ENCODE results near the gene CCDC183.
A peak's percentile ranks its signal among the peaks of the same experiment; 100 is the strongest.
"Not testable (repeated sequence)": the region's sequence is repeated elsewhere in the genome, so short reads cannot be mapped to it uniquely, and the experiment has no call there.

CCDC183 gene

DNA sequence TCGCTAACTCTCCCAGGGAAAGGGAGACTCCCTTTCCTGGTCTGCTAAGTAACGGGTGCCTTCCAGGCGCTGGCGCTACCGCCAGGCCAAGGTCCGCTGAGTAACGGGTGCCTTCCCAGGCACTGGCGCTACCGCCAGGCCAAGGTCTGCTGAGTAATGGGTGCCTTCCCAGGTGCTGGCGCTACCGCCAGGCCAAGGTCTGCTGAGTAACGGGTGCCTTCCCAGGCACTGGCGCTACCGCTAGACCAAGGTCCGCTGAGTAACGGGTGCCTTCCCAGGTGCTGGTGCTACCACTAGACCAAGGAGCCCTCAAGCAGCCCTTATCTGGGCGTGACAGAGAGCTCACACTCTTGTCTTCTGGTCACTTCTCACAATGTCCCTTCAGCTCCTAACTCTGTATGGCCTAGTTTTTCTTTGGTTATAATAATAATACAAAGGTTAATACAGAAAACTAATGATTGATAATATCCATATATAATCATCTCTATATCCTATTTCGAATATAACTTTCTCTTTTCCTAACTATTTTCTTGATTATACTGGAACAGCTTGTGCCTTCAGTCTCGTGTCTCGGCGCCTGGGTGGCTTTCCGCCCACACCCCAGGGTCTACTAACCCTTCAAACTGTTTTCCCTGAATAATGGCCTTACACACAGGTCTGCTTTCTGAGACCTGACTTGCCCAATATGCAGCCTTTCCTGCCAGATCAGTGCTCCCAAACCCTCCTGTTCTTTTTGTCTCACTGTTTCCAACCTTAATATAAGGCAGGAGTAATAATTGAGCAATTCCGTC, 10.4 kb upstream of the CCDC183 start:
- DNase-seq: not testable (repeated sequence)

DNA sequence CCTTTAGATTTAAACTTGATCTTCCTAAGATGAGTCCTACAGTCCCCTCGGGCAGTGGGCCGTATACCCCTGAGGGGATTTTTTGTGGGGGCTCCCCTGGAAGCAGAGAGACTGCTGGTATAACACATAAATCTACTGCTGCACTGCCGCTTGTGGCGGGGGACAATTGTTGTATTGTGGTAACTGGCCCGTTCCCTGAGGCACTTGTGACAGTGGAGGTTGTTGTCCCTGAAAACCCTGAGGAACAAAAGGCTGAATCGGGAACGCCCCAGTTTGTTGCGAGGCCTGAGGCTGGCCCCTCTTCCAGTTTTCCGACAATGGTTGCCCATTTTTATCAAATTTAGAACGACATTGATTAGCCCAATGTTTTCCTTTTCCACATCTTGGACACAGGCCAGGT, 9.7 kb upstream of the CCDC183 start:
- DNase-seq: no peak

DNA sequence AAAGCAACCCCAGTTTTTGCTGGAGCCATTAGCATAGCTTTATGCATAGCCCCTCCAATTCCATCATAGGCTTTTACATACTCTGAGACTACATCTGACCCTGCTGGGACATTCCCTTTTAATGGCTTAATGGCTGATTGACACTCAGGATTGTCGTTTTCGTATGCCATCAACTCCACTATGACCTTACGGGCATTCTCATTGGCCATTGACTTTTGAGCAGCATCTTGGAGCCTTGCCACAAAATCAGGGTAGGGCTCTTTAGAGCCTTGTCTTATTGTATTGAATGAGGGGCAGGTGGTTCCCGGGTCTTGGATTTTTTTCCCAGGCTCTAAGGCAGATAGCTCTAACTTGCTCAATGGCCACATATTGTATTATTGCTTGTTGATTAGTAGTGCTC, 9.2 kb upstream of the CCDC183 start:
- not testable (repeated sequence) for DNase-seq

DNA sequence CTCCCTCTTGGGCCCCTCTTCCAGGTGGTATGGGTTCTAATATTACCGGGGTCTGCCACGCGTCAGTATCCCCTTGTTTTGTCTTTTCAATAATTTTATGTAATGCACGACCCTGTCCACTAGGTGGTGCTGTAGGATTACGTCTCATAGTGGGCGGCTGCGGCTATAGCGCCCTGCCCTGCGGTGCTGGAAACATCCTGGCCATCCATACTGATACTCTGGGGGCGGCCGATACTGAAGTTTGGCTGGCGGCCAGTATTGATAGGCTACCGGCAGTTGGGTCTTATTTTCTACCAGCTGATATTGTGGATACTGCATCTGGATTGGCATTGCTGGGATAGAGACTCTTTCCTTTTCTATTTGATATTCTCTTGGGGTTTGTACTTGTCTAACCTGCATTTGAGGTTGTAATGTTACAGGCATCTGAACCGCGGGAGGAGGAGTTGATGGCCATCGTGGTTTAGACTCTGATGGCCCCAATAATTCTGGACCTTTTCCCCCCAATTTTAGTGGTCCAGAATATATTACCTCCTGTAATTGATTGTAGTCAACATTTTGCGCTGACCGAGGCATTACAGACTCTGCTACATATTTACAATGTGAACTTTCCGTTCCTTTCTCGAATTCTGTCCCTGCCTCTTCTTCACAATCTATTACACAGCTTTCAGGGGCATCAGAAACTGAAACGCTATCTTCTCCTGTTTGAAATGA, 8.3 kb upstream of the CCDC183 start:
- DNase-seq: peak; percentile 74

DNA sequence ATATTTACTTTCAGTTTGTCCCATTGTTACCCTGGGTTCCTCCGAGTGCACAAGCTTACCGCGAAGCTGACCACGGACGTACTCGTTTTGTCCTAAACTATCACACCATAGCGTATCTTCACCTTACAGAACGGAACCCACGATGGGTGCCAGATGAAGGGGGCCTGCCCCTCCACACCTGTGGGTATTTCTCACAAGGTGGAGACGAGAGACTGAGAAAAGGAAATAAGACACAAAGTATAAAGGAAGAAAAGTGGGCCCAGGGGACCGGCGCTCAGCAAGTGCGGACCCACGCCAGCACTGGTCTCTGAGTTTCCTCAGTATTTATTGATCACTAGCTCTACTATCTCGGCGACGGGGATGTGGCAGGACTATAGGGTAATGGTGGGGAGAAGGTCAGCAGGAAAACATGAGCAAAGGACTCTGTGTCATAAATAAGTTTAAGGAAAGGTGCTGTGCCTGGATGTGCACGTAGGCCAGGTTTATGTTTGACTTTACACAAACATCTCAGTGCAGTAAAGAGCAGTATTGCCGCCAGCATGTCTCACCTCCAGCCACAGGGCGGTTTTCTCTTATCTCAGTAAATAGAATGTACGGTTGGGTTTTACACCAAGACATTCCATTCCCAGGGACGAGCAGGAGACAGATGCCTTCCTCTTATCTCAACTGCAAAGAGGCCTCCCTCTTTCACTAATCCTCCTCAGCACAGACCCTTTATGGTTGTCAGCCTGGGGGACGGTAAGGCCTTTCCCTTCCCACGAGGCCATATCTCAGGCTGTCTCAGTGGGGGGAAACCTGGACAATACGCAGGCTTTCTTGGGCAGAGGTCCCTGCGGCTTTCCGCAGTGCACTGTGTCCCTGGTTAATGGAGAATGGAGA, 7.3 kb upstream of the CCDC183 start:
- DNase-seq: not testable (repeated sequence)

DNA sequence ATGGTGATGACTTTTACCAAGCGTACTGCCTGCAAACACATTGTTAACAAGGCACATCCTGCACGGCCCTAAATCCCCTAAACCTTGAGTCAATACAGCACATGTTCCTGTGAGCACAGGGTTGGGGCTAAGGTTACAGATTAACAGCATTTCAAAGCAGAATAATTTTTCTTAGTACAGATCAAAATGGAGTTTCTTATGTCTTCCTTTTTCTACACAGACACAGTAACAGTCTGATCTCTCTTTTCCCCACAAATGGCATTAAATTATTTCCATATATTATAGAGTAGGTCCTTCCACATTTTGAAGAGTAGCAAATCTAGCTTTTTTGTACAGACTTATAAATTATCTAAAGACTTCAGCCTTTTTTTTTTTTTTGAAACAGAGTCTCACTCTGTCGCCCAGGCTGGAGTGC, 6.6 kb upstream of the CCDC183 start:
- no peak for DNase-seq

DNA sequence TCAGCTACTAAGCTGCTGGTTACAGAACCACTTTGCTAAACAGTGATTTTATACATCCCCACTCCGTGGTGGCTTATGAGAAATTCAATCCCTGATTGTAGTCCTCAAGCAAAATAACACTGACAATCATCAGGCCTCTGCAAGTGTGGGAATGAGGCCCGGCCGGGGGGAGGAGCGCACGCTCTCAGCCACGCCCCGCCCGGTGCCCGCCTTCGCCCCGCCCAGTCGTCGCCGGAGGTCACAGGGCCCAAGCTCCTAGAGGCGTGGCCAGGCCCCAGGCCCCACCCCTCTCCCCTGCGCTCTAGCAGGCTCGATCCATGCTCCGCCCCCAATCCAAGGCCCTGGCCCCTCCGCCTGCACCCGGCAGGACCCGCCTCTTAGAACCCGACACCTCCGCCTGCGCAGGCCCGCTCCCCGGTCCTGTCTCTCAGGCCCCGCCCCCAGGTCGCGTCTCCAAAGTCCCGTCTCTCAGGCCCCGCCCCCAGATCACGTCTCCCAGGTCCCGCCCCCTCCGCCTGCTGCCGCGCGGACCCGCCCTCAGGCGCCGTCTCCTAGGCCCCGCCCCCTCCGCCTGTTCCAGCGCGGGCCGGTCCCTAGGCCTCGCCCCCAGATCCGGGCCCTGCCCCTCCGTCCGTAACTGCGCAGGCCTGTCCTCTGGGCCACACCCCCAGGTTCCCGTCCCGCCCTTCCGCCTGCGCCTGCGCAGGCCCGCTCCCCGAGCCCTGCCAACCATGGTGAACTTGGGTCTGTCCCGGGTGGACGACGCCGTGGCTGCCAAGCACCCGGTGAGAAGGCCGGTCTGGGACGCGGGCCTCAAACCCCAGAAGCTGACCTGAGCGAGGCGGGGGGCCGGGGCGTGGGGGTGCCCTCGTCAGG, 5.3 kb upstream of the CCDC183 start, which contains the start of gene TMEM141:
Gene TMEM141, plus strand, starts transcription at position 705 of the 876 bp plus-strand sequence. Its CDS starts 27 bp downstream, at position 732.
- DNase-seq: peak; percentile 100

DNA sequence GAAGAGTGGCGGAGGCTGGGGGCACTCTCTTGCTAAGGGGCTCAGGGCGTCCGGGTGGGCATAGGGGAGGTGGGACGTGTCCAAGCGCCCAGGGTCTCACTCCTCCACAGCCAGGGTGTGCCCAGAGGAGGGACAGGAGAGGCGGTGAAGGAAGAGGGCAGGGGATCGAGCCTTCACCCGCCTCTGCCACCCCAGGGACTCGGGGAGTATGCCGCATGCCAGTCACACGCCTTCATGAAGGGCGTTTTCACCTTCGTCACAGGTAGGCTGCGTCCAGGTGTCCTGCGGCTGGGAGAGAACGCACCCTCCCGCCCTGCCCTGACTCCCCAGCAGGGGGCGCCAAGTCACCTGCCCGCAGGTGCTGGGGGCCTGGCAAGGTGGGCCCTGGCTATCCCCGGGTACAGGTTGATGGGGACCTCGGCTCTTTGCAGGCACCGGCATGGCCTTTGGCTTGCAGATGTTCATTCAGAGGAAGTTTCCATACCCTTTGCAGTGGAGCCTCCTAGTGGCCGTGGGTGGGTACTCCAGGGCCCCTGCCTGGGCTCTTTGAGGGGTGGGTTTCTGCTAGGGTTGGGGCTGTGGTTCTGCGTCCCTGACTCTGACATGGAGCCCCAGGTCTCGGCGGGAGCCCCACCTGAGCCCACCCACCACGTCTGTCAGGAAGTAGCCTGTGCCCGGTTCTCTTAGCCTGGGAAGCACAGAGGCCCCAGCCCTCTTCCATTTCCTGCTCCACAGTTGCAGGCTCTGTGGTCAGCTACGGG, 4.4 kb upstream of the CCDC183 start:
- peak; percentile 66 for DNase-seq

DNA sequence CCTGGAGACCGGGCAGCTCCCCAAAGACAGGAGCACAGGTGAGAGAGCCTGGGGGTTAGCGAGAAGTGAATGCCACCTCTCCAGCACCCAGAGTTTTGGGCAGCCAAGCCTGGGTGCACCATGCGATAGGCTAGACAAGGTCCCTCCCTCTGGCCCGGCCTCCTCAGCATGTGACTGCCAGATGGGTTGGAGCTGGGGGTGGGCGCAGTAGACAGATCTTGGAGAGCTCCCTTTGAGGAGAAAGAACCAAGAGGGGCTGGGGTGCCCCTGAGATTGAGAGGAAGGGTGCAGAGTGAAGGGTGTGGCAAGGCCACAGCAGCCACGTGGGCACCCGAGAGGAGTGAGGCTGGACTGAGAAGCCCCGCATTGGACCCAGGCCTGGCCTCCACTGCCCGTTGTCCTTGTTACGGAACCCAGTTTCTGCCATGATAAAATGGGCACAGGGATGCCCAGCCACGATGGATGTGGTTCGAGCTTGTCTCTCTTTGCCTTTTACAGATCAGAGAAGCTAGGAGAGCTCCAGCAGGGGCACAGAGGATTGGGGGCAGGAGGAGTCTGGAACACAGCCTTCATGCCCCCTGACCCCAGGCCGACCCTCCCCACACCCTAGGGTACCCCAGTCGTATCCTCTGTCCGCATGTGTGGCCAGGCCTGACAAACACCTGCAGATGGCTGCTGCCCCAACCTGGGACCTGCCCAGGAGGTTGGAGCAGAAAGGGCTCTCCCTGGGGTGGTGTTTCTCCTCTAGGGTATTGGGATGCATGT, 3.6 kb upstream of the CCDC183 start:
- DNase-seq: no peak

DNA sequence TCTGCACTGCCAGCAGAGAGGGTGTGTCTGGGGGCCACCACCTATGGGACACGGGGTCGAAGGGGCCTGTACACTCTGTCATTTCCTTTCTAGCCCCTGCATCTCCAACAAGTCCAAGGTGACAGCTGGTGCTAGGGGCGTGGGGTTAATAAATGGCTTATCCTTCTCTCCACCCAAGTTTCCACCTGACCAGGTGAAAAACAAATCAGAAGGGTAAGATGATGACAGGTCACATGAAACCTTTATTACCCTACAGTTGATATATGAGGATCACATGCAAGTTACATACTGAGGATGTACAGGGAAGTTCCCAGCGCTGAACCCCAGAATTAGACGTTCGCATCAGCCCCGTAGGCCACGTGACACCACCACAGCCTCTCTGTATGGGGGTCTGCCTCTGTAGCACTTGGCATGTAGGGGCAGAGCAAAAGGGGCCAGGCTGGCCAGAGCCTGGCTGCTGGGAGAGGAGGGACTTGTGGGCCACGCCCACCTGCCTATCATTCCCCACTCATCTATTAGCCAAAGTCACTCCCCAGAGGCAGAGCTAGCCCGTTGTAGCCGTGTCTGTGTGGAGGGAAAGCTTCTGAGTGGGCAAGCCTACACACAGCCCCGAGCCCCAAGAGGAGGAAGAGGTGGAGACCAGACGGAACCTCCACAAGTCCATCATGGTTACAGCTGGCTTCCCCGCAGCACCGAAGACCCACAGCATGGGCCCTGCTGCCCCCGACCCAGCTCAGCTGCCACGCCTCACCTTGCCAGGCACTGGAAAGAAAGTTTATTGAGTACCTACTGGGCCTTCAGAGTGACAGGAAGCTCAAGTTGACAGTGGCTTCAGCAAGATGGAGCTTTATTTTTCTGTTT, 2.8 kb upstream of the CCDC183 start:
- no peak for DNase-seq

DNA sequence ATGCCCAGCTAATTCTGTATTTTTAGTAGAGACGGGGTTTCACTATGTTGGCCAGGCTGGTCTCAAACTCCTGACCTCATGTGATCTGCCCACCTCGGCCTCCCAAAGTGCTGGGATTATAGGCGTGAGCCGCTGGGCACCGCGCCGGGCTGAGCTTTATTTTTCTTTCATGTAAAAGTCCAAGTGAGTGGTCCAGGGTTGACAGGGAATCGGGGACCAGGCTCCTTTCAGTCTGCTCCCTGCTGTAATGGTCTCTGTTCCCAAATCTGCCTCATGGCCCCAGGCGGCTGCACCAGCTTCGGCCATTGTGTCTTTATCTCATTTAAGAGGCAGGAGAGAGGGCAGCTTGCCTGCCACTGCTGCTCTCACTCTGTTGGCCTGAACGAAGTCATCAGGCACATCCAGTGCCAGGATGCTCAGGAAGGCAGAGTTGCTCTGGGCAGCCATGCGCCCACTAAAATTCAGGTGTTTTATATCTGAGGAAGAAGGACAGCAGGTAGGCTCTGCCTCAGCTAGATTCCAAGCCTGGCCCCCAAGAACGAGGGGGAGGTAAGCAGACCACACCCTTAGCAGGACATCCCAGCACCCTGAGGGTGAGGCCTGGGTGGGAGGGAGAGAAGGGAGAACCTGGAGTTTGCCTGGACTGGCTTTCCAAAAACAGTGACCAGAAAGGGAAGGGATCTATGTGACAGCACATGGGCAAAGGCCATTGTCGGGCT, 1.7 kb upstream of the CCDC183 start:
- DNase-seq: no peak

DNA sequence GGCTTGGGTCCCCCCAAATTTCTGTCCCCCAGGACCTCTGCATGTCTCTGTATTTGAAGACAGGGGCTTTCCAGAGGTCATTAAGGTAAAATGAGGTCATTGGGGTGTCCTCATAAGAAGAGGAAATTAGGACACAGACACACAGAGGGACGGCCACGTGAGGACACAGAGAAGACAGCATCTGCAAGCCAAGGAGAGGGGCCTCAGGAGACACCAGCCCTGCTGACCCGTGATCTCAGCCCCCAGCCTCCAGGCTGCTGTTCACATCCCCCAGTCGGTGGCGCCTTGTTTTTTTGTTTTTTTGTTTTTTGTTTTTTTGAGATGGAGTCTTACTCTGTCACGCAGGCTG, 1.2 kb upstream of the CCDC183 start:
- no peak for DNase-seq

DNA sequence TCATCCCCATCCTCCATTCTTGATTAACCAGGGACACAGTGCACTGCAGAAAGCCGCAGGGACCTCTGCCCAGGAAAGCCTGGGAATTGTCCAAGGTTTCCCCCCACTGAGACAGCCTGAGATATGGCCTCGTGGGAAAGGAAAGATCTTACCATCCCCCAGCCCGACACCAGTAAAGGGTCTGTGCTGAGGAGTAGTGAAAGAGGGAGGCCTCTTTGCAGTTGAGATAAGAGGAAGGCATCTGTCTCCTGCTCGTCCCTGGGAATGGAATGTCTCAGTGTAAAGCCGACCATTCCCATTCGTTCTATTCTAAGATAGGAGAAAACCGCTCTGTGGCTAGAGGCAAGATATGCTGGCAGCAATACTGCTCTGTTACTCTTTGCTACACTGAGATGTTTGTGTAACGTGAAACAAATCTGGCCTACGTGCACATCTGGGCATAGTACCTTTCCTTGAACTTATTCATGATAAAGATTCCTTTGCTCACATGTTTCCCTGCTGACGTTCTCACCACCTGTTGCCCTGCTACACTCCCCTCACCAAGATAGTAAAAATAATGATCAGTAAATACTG, 723 bp downstream of the CCDC183 start:
- DNase-seq: not testable (repeated sequence)

DNA sequence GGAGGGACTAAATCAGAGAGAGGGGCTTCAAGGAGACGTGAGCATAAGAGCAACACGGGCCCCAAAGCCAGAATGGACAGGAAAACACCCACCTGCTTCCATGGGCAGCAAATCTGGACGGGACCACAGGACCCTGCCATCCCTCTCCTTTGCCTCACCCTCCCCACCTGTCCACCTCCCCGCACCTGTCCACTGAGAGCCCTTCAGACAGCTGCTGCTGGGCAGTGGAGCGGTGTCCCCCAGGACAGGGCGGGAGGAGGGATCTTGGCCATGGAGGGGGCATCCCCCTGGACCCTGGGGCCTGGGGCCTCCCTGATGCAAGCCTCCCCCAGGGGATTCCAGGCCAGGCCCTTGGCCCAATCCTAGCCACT, 2.6 kb downstream of the CCDC183 start:
- no peak for DNase-seq

DNA sequence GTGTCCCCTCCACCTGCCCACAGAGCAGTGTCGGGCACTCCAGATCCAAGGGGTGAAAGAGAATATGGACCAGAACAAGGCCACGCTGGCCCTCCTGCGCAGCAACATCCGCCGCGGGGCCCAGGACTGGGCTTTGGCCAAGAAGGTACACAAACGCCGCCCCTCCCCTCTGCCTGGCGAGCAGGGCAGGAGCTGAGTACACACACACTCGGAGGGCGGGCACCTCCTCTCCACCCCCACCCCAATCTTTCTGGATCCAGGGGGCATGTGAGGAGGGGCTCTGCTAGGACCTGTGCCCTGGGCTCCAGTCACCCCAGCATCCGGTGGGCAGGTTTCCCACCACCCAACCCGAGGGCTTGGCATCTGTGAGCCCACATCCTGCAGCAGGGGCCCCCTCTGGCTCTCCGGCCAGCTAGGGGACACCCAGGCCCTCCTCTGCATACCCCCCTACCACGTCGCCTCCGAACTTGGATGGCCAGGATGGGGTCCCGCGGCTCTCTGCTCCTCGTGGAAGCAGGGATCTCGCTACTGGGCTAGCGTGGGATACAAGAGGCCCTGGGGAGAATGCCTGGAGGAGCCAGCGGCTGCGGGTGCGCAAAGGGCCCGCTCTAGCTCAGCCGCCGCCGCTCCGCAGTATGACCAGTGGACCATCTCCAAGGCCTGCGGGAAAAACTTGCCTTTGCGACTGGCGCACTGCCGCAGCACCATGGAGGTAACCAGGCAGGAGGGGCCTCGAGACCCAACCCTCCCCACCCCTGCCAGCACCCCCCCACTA, 3.1 kb downstream of the CCDC183 start:
- no peak for DNase-seq

DNA sequence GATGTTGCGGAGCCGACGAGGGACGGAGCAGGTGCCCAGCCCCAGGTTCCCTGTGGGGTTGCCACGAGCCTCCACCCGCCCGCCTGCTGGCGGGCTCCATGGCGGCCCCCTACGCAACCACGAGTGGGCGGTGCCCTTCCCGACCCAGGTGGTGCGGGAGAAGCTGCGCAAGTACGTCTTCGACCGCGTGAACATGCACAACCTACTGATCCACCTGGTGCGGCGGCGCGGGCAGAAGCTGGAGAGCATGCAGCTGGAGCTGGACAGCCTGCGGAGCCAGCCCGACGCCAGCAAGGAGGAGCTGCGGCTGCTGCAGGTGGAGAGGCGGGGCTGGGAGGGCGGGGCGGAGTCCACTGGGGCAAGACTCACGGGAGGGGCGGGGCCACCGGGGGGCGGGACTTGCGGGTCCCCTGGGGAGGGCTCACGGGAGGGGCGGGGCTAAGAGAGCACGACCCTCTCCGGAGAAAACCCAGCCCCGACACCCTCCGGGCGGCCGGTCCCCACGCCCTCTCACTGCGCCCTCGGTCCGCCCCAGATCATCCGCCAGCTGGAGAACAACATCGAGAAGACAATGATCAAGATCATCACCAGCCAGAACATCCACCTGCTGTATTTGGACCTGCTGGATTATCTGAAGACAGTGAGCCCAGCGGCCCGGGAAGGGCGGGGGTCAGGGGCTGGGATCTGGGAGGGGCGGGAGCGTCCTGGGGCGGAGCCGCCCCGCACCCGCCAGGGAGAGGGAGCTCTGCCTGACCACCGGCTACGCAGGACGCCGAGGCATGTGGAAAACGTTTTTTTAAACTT, 3.9 kb downstream of the CCDC183 start:
- DNase-seq: peak; percentile 67

DNA sequence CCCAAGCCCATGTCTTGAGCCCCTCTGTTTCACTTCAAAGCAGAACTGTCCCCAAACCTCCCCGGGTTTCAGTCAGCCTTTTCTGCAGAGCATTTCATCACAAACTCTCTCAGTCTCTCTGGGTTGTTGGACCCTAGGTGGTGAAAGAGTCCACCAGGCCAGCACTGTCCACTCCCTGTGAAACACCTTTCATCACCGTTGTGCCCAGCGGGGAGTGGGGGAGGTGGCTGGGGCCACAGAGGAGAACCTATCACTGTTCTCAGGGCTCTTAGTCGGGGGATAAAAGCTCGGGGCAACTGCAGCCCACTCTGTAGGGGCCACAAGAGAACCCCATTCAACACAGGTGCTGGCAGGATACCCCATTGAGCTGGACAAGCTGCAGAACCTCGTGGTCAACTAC, 6.2 kb downstream of the CCDC183 start:
- DNase-seq: no peak
